Upper lobe of left lung (tissue), 6 donors: ENCODE data around the gene PRKCH. TPM values are rescaled to one million over a fixed set of nuclear protein-coding genes. Genes with fewer than 3 reads are reported as not detected.
A peak's percentile ranks its signal among the peaks of the same experiment; 100 is the strongest.

ENCODE experiments used
- ATAC-seq, 2 donors: fragments of 200-7000 bp; cut with Tn5 transposase; one replicate each; pipeline ENCODE4 v1.9.1; 2022; ENCODE audit warnings: mild to moderate bottlenecking in 2 of 2, moderate library complexity in 2 of 2; ENCODE audit not compliant: low FRiP score in 2 of 2
- DNase-seq, 2 donors: peaks; one replicate each; pipeline ENCODE4 v3.0.0-alpha.2; 2019 to 2020
- H3K27ac ChIP-seq, 4 donors: fragments of 200-600 bp; sonication (generic); one replicate each; pipeline ENCODE4 v1.5.1; 2016 to 2019
- H3K27me3 ChIP-seq, 4 donors: fragments of 200-600 bp; sonication (generic); one replicate each; pipeline ENCODE4 v1.5.1; 2017 to 2019
- H3K36me3 ChIP-seq, 4 donors: fragments of 200-600 bp; sonication (generic); one replicate each; pipeline ENCODE4 v1.5.1; 2016 to 2019
- H3K4me1 ChIP-seq, 4 donors: fragments of 200-600 bp; sonication (generic); one replicate each; pipeline ENCODE4 v1.5.1; 2018 to 2019
- H3K4me3 ChIP-seq, 4 donors: fragments of 200-600 bp; sonication (generic); one replicate each; pipeline ENCODE4 v1.5.1; 2017 to 2019; ENCODE audit warnings: mild to moderate bottlenecking in 2 of 4, moderate library complexity in 1 of 4
- H3K9me3 ChIP-seq, 4 donors: fragments of 200-600 bp; sonication (generic); one replicate each; pipeline ENCODE4 v1.5.1; 2018 to 2019
- EP300 ChIP-seq, 4 donors: sonication (generic); formaldehyde crosslinking; IDR thresholded peaks; one replicate each; pipeline ENCODE4 v1.5.1; 2017; ENCODE audit warnings: antibody characterized with exemption in 4 of 4, control low read depth in 2 of 4
- POLR2A ChIP-seq, 4 donors: fragments of 450-650 bp; IDR thresholded peaks; one replicate each; pipeline ENCODE4 v1.5.1; 2016 to 2017; ENCODE audit warnings: antibody characterized with exemption in 4 of 4, mild to moderate bottlenecking in 2 of 4
- POLR2AphosphoS5 ChIP-seq, 2 donors: sonication (generic); formaldehyde crosslinking; IDR thresholded peaks; one replicate each; pipeline ENCODE4 v1.5.1; 2017; ENCODE audit warnings: antibody characterized with exemption in 2 of 2
- WGBS, 2 donors: methylation state at CpG; one replicate each; pipeline ENCODE4 v1.1.5; 2017 to 2018; 5-methylcytosine and 5-hydroxymethylcytosine counted together
- total RNA-seq, 6 donors: library from RNA; depleted of rRNA in 4 of 6; stranded (reverse); fragments of >200 nt in 4 of 6; gene quantifications; one replicate each; pipeline versions ENCODE4 v1.1.0 to v1.2.1, GENCODE V29; 2016 to 2021
- TF ChIP-seq, protein P1 (sequence below), 6 experiments: fragments of 450-650 bp in 4 of 6; fragments of 200-600 bp in 2 of 6; sonication (generic) in 2 of 6; IDR thresholded peaks; one replicate each; pipeline ENCODE4 v1.5.1; 2016 to 2019; ENCODE audit warnings: antibody characterized with exemption in 6 of 6
- donor health status: DM: no; HTN: no; CAD: no; lungs with moderate emphysema.
- donor health status: DM: no; HTN: yes; CAD: no; lungs with severe emphysema.

The PRKCH gene
- total RNA-seq, 6 donors from 2014 or later: 54.0 to 102 (median 76.6) TPM

DNA sequence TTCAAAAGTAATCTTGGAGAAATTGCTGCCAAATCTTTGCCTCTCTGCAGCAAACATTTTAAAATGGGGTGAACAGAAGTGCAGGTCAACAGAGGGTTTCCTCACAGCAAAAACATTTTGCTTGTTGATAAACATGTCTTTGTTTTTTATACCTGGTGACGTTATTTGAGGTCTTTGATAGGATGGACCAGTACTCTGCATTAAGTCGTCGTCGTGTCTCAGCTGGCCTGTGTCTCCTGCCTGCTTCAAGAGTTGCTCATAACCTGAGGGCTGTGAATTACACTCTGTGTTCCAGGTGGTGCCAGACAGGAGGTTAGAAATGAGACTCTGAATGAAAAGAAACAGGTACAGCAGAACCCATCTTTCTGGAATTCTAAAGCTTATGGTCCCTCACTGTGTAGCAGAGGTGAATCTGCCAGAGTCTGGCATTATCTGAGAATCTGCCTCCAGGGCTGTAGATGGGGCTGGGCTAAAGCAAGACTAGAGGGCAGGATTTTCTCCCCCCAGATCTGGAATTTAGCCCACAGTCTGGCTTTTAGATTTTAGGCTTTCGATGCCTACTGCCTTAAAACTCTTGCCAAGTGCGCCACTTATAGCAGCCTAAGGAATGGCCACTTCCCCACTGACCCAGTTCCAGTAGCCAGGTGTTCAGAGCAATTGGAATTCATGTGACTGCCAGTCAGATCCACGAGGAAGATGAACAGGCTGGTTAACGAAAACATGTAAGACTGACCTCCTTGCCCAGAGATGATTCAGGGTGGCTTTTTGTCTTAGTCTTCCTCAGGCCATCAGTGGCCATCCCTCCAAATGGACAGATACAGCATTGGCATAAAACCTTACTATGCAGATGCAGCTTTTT, 161.2 kb downstream of the PRKCH start:
- TF ChIP-seq, protein P1, sequence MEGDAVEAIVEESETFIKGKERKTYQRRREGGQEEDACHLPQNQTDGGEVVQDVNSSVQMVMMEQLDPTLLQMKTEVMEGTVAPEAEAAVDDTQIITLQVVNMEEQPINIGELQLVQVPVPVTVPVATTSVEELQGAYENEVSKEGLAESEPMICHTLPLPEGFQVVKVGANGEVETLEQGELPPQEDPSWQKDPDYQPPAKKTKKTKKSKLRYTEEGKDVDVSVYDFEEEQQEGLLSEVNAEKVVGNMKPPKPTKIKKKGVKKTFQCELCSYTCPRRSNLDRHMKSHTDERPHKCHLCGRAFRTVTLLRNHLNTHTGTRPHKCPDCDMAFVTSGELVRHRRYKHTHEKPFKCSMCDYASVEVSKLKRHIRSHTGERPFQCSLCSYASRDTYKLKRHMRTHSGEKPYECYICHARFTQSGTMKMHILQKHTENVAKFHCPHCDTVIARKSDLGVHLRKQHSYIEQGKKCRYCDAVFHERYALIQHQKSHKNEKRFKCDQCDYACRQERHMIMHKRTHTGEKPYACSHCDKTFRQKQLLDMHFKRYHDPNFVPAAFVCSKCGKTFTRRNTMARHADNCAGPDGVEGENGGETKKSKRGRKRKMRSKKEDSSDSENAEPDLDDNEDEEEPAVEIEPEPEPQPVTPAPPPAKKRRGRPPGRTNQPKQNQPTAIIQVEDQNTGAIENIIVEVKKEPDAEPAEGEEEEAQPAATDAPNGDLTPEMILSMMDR (IDR thresholded peaks at IDR 0.05): no peak
- TF ChIP-seq POLR2AphosphoS5 (IDR thresholded peaks at IDR 0.05) (no peak), POLR2A (IDR thresholded peaks at IDR 0.05) (no peak), EP300 (IDR thresholded peaks at IDR 0.05) (no peak)
- Histone ChIP-seq H3K4me3 (no peak overlapping the region), H3K4me1 (peaks cover 27 to 48% (median 38%) of the 10 kb centered on the region in 4 donors), H3K27ac (peak overlapping the region in 2 of 4 donors; percentile 36 to 46), H3K9me3 (no peaks in the 10 kb centered on the region), H3K27me3 (no peaks in the 10 kb centered on the region), H3K36me3 (peaks cover 0 to 26% (median 0%) of the 10 kb centered on the region in 4 donors)
- DNase-seq (peak in 1 of 2 donors; percentile 55), ATAC-seq (no peak)
- whole genome bisulfite sequencing, 2 donors: 61 to 72% methylated on average over 8 of the region's 8 CpGs

DNA sequence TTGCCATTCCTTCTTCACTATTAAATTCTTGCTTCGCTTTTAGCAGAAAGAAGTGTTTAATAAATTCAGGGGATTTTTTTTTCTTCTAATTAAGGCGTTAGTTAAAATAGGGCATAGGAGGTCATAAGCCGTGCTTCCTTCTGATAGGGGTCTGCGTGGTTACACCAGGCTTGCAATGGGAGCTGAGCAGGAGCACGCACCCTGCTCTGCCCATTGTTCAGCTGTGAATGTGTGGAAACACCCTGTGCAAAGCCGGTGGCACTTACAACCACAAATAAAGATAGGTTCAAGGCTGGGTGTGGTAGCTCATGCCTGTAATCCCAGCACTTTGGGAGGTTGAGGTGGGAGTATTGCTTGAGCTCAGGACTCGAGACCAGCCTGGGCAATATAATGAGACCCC, 162.1 kb downstream of the PRKCH start:
- H3K36me3 ChIP-seq: peaks cover 0 to 30% (median 1%) of the 10 kb centered on the region in 4 donors
- no peaks in the 10 kb centered on the region for H3K9me3 ChIP-seq
- peak overlapping the region in 1 of 4 donors; percentile 46 for H3K27ac ChIP-seq
- WGBS, 2 donors: 95 to 98% methylated on average over 7 of the region's 7 CpGs
- no peak overlapping the region for H3K4me3 ChIP-seq
- DNase-seq (no peak), ATAC-seq (no peak)
- peaks cover 18 to 39% (median 30%) of the 10 kb centered on the region in 4 donors for H3K4me1 ChIP-seq
- no peaks in the 10 kb centered on the region for H3K27me3 ChIP-seq
- TF ChIP-seq, protein P1 (IDR thresholded peaks at IDR 0.05): no peak
- TF ChIP-seq EP300 (IDR thresholded peaks at IDR 0.05) (no peak), POLR2A (IDR thresholded peaks at IDR 0.05) (no peak), POLR2AphosphoS5 (IDR thresholded peaks at IDR 0.05) (no peak)

DNA sequence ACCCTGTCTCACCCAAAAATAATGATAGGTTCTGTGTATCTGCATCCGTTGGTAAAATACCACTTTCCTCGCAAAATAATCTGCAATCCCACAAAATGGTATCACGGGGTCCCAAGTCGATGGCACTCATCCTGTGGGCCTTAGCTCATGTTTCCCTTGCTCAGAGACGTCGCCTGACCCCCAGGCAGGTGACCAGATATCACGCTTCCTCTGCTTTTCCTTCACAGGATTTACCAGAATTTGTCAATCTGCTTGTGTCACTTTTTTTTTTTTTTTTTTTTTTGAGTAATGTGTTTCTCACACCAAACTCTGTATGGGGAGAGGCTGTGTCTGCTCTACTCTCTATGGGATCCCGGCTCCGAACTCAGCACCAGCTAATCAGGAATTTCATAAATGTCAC, 162.7 kb downstream of the PRKCH start:
- Histone ChIP-seq H3K4me1 (peaks cover 14 to 37% (median 27%) of the 10 kb centered on the region in 4 donors), H3K4me3 (no peak overlapping the region), H3K36me3 (peaks cover 0 to 32% (median 1%) of the 10 kb centered on the region in 4 donors), H3K27me3 (no peaks in the 10 kb centered on the region), H3K27ac (peak overlapping the region in 1 of 4 donors; percentile 8), H3K9me3 (no peaks in the 10 kb centered on the region)
- DNase-seq (no peak), ATAC-seq (no peak)
- TF ChIP-seq POLR2A (IDR thresholded peaks at IDR 0.05) (no peak), POLR2AphosphoS5 (IDR thresholded peaks at IDR 0.05) (no peak), EP300 (IDR thresholded peaks at IDR 0.05) (no peak)
- TF ChIP-seq, protein P1 (IDR thresholded peaks at IDR 0.05): no peak
- 87% methylated on average over 9 of the region's 9 CpGs for WGBS, 2 donors

DNA sequence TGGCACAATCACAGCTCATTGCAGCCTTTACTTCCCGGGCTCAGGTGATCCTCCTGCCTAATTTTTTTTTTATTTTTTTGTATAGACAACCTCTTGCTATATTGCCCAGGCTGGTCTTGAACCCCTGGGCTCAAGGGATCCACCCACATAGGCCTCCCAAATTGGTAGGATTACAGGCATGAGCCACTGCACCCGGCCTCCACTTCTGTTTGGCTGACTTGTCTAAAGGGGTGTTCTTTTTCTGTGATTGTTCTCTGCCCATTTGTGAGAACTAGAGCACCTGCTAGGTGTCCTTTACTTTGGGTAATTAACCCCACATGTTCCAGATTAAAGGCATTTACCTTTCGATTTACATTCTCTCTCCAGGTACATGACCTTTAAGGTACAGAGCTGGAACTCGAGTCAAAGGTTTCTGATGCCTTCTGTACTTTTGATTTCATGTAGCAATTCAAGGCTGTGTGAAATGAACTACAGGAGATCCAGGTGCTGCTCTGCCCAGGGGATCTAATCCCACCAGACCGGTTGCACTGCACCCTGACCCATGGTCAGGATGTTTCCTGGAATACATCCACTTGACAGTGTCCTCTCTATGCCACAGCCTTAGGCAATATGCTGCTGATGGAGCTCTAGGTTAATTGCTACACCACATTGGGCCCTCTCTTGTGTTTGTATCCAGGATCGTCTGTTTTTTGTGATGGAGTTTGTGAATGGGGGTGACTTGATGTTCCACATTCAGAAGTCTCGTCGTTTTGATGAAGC, 163.6 kb downstream of the PRKCH start:
- no peak for DNase-seq
- no peak for ATAC-seq
- H3K27me3 ChIP-seq: no peaks in the 10 kb centered on the region
- H3K4me3 ChIP-seq: no peak overlapping the region
- H3K4me1 ChIP-seq: peaks cover 11 to 33% (median 25%) of the 10 kb centered on the region in 4 donors
- peak overlapping the region in 2 of 4 donors; percentile 14 to 38 for H3K27ac ChIP-seq
- TF ChIP-seq POLR2AphosphoS5 (IDR thresholded peaks at IDR 0.05) (no peak), EP300 (IDR thresholded peaks at IDR 0.05) (peak in 1 of 4 donors; percentile 18)
- 74 to 91% methylated on average over 8 of the region's 8 CpGs for WGBS, 2 donors
- peaks cover 0 to 36% (median 1%) of the 10 kb centered on the region in 4 donors for H3K36me3 ChIP-seq
- H3K9me3 ChIP-seq: no peaks in the 10 kb centered on the region

DNA sequence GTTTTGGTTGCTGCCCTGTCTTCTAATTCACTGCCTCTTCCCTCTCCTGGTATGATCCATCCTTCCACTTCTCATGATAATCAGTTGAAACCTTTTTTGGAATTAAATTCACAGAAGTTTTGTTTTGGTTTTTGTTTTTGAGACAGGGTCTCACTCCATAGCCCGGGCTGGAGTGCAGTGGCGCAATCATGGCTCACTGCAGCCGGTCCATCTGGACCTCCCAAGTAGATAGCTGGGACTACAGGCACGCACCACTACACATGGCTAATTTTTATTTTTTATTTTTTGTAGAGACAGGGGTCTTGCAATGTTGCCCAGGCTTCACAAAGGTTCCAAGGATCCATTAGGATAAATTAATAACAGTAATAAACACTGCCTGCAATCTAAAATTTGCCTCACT, 164.3 kb downstream of the PRKCH start:
- peaks cover 0 to 36% (median 1%) of the 10 kb centered on the region in 4 donors for H3K36me3 ChIP-seq
- peak overlapping the region in 1 of 4 donors; percentile 14 for H3K27ac ChIP-seq
- ATAC-seq (no peak), DNase-seq (no peak)
- WGBS, 2 donors: 81 to 82% methylated on average over 4 of the region's 4 CpGs
- H3K4me1 ChIP-seq: peaks cover 16 to 29% (median 27%) of the 10 kb centered on the region in 4 donors
- TF ChIP-seq POLR2AphosphoS5 (IDR thresholded peaks at IDR 0.05) (no peak), POLR2A (IDR thresholded peaks at IDR 0.05) (no peak)
- H3K4me3 ChIP-seq: no peak overlapping the region
- H3K9me3 ChIP-seq: no peaks in the 10 kb centered on the region
- H3K27me3 ChIP-seq: no peaks in the 10 kb centered on the region
